ENCODE results near the gene HECTD1.

GRCh38 chr14:31253746-31254471 lies 46.3 kb upstream of the HECTD1 start:
- no peak for TF ChIP-seq CTCF (IDR thresholded peaks at IDR 0.05)
- no peak for TF ChIP-seq POLR2A (IDR thresholded peaks at IDR 0.05)

Data from lower leg skin (tissue), 3 donors.